PFSK-1 (cell line): ENCODE data around the gene FOLR3.

ENCODE experiments used
- FOXP2 ChIP-seq: optimal IDR thresholded peaks from 2 replicates; pipeline ENCODE3; 2011; ENCODE audit warnings: borderline replicate concordance, control low read depth, inconsistent platforms; ENCODE audit not compliant: insufficient read depth; ENCODE audit errors: extremely low read length, extremely low read depth
- POLR2AphosphoS5 ChIP-seq: IDR thresholded peaks from 2 replicates; pipeline ENCODE4 v1.6.1; 2012; ENCODE audit warnings: low read depth, mild to moderate bottlenecking, control low read depth, low read length, moderate library complexity
- REST ChIP-seq, 2 experiments: IDR thresholded peaks; 2 replicates each; pipeline versions ENCODE4 v1.6.1 to v1.8.0; 2011 to 2012; ENCODE audit warnings: low read depth in 2 of 2, low read length in 2 of 2, control low read depth in 1 of 2, inconsistent platforms in 1 of 2, mild to moderate bottlenecking in 1 of 2, moderate library complexity in 1 of 2; ENCODE audit not compliant: insufficient read depth in 1 of 2
- SIN3A ChIP-seq: IDR thresholded peaks from 2 replicates; pipeline ENCODE4 v1.6.1; 2012; ENCODE audit warnings: mild to moderate bottlenecking, low read length, moderate library complexity, borderline replicate concordance; ENCODE audit not compliant: insufficient read depth
- TAF1 ChIP-seq: IDR thresholded peaks from 2 replicates; pipeline ENCODE4 v1.6.1; 2012; ENCODE audit warnings: low read length, control low read depth, borderline replicate concordance; ENCODE audit not compliant: insufficient read depth

The FOLR3 gene

GRCh38 chr11:72119198-72119597, 16.3 kb upstream of the FOLR3 start:
- TF ChIP-seq TAF1 (no peak), SIN3A (no peak), FOXP2 (no peak), REST (IDR thresholded peaks at IDR 0.05; ENCODE audit: insufficient read depth in 1 of 2, low read depth in 2 of 2, low read length in 2 of 2) (no peak), POLR2AphosphoS5 (no peak)

- no peak for TF ChIP-seq SIN3A
Observed at GRCh38 chr11:72120930-72121329, 14.6 kb upstream of the FOLR3 start.

- no peak for TF ChIP-seq POLR2AphosphoS5
- TF ChIP-seq REST (IDR thresholded peaks at IDR 0.05; ENCODE audit: insufficient read depth in 1 of 2, low read depth in 2 of 2, low read length in 2 of 2) = no peak
- no peak for TF ChIP-seq TAF1
- no peak for TF ChIP-seq SIN3A
- no peak for TF ChIP-seq FOXP2
Observed at GRCh38 chr11:72122607-72123006, 12.9 kb upstream of the FOLR3 start.

- no peak for TF ChIP-seq TAF1
- no peak for TF ChIP-seq POLR2AphosphoS5
- no peak for TF ChIP-seq REST (IDR thresholded peaks at IDR 0.05; ENCODE audit: insufficient read depth in 1 of 2, low read depth in 2 of 2, low read length in 2 of 2)
- no peak for TF ChIP-seq SIN3A
- TF ChIP-seq FOXP2 = no peak
Observed at GRCh38 chr11:72123117-72123653, 12.3 kb upstream of the FOLR3 start.

GRCh38 chr11:72124046-72124445, 11.5 kb upstream of the FOLR3 start:
- TF ChIP-seq FOXP2 = no peak
- no peak for TF ChIP-seq POLR2AphosphoS5
- no peak for TF ChIP-seq TAF1
- TF ChIP-seq REST (IDR thresholded peaks at IDR 0.05; ENCODE audit: insufficient read depth in 1 of 2, low read depth in 2 of 2, low read length in 2 of 2) = no peak
- no peak for TF ChIP-seq SIN3A

- TF ChIP-seq POLR2AphosphoS5 (no peak), TAF1 (no peak), REST (IDR thresholded peaks at IDR 0.05; ENCODE audit: insufficient read depth in 1 of 2, low read depth in 2 of 2, low read length in 2 of 2) (no peak), FOXP2 (no peak), SIN3A (no peak)
Observed at GRCh38 chr11:72125956-72126355, 9.6 kb upstream of the FOLR3 start.
